Panc1 (cell line): ENCODE results near the gene BCL2. TPM values are rescaled to one million over a fixed set of nuclear protein-coding genes. Genes with fewer than 3 reads are reported as not detected.
"Not testable (repeated sequence)": the region's sequence is repeated elsewhere in the genome, so short reads cannot be mapped to it uniquely, and the experiment has no call there.

Source experiments
- ATAC-seq: fragments of 200-7000 bp; cut with Tn5 transposase; 2 replicates; pipeline ENCODE4 v1.9.1; 2020; ENCODE audit warnings: mild to moderate bottlenecking, moderate library complexity
- BruUV-seq: library from RNA; stranded (reverse); fragments of 400-500 nt; replicated peaks from 2 replicates; lab custom pipeline; 2021; lab: Mats Ljungman, UMichigan
- CTCF ChIA-PET: fragments of 300-600 bp; sonication (Branson Sonifier 250); formaldehyde crosslinking; loops from one replicate; lab custom pipeline; 2022; ENCODE audit warnings: antibody characterized with exemption; lab: Charles Lee
- POLR2A ChIA-PET: fragments of 300-600 bp; sonication (Branson Sonifier 250); formaldehyde crosslinking; loops from one replicate; lab custom pipeline; 2022; ENCODE audit warnings: antibody characterized with exemption; lab: Charles Lee
- DNase-seq: peaks from one replicate; pipeline ENCODE4 v3.0.0-alpha.2; 2010; ENCODE audit warnings: low read depth, low spot score
- H3K27ac ChIP-seq: 2 replicates; pipeline ENCODE4 v1.5.1; 2011; ENCODE audit warnings: mild to moderate bottlenecking, low read length, inconsistent platforms
- H3K27me3 ChIP-seq: fragments of 200-500 bp; sonication (Bioruptor generic); 2 replicates; pipeline ENCODE4 v1.6.0; 2014; ENCODE audit warnings: low read length, inconsistent platforms; ENCODE audit not compliant: control insufficient read depth, insufficient read depth
- H3K36me3 ChIP-seq: fragments of 200-500 bp; sonication (Bioruptor generic); 2 replicates; pipeline ENCODE4 v1.5.1; 2014; ENCODE audit warnings: inconsistent platforms, mild to moderate bottlenecking, low read length, moderate library complexity; ENCODE audit not compliant: control insufficient read depth, insufficient read depth
- H3K4me1 ChIP-seq: 2 replicates; pipeline ENCODE4 v1.5.1; 2011; ENCODE audit warnings: inconsistent platforms, mild to moderate bottlenecking, low read length, moderate library complexity; ENCODE audit not compliant: control insufficient read depth, insufficient read depth
- H3K4me3 ChIP-seq, 2 experiments: 2 replicates each; pipeline ENCODE4 v1.5.1; 2011 to 2012; ENCODE audit warnings: low read depth in 2 of 2, low read length in 2 of 2, mild to moderate bottlenecking in 2 of 2, inconsistent platforms in 1 of 2, moderate library complexity in 1 of 2
- H3K9me3 ChIP-seq: fragments of 200-500 bp; sonication (Bioruptor generic); 2 replicates; pipeline ENCODE4 v1.5.1; 2014; ENCODE audit warnings: low read depth, mild to moderate bottlenecking, inconsistent platforms, low read length, moderate library complexity; ENCODE audit not compliant: control insufficient read depth, insufficient read depth
- CTCF ChIP-seq: fragments of 450-650 bp; IDR thresholded peaks from 2 replicates; pipeline ENCODE4 v1.5.1; 2017; ENCODE audit warnings: mild to moderate bottlenecking
- POLR2AphosphoS5 ChIP-seq: IDR thresholded peaks from 2 replicates; pipeline ENCODE4 v1.6.1; 2012; ENCODE audit warnings: mild to moderate bottlenecking, low read depth, low read length, moderate library complexity
- REST ChIP-seq, 2 experiments: IDR thresholded peaks; 2 replicates each; pipeline ENCODE4 v1.6.1; 2011 to 2012; ENCODE audit warnings: low read depth in 2 of 2, control low read depth in 1 of 2, low read length in 1 of 2, mild to moderate bottlenecking in 1 of 2, moderate library complexity in 1 of 2; ENCODE audit not compliant: insufficient read depth in 1 of 2
- SIN3A ChIP-seq: IDR thresholded peaks from 2 replicates; pipeline ENCODE4 v1.6.1; 2012; ENCODE audit warnings: low read depth, mild to moderate bottlenecking, low read length, moderate library complexity, borderline replicate concordance; ENCODE audit not compliant: insufficient read depth
- TCF7L2 ChIP-seq: IDR thresholded peaks from 2 replicates; pipeline ENCODE4 v1.6.1; 2011; ENCODE audit warnings: mild to moderate bottlenecking, low read depth, low read length, inconsistent platforms
- in situ Hi-C: cut with HindIII; loops from 2 replicates; pipeline ENCODE4 v1.10.0; 2016; ENCODE audit warnings: low sequenced_read_pairs, low pct_unique_long_range_greater_than_20kb
- intact Hi-C: fragments of 100-400 bp; cut with micrococcal nuclease; formaldehyde crosslinking; loops from one replicate; pipeline ENCODE4 v1.10.0; 2022; ENCODE audit not compliant: unreplicated experiment
- total RNA-seq: library from RNA; stranded (reverse); gene quantifications from one replicate; pipeline ENCODE4 v1.2.1, GENCODE V29; 2021; ENCODE audit not compliant: unreplicated experiment

BCL2 gene
- total RNA-seq, 1 experiment from 2014 or later, result 0.72 TPM

GRCh38 chr18:63363420-63363819 lies 43.9 kb upstream of the BCL2 start:
- H3K27ac ChIP-seq, H3K36me3 ChIP-seq, H3K4me1 ChIP-seq, DNase-seq, POLR2A ChIA-PET, CTCF ChIA-PET, H3K9me3 ChIP-seq, intact Hi-C loops, ATAC-seq, H3K27me3 ChIP-seq, in situ Hi-C loops, H3K4me3 ChIP-seq, BruUV-seq: not testable (repeated sequence)

- no peak for DNase-seq
- in situ Hi-C loops, result no loop called here
- H3K9me3 ChIP-seq, result no peaks in the 10 kb centered on the region
- H3K27ac ChIP-seq, result no peak overlapping the region
- H3K4me1 ChIP-seq, result no peaks in the 10 kb centered on the region
- CTCF ChIA-PET, result no interaction called here
- intact Hi-C loops, result no loop called here
- ATAC-seq, result no peak
- no peak overlapping the region for H3K4me3 ChIP-seq
- TF ChIP-seq REST (IDR thresholded peaks at IDR 0.05; ENCODE audit: insufficient read depth in 1 of 2, low read depth in 2 of 2, low read length in 1 of 2) (no peak), TCF7L2 (no peak), POLR2AphosphoS5 (no peak), SIN3A (no peak), CTCF (no peak)
- POLR2A ChIA-PET, result no interaction called here
- no TSS peak for BruUV-seq
- H3K27me3 ChIP-seq, result no peaks in the 10 kb centered on the region
- peaks cover 4% of the 10 kb centered on the region for H3K36me3 ChIP-seq
Observed at GRCh38 chr18:63356272-63356896, 36.8 kb upstream of the BCL2 start.

- ChIA-PET POLR2A (no interaction called here), CTCF (no interaction called here)
- in situ Hi-C loops, result no loop called here
Observed at GRCh38 chr18:63350230-63350629, 30.7 kb upstream of the BCL2 start.

More at GRCh38 chr18:63350230-63350629, 30.7 kb upstream of the BCL2 start:
- Histone ChIP-seq H3K4me3 (no peak overlapping the region), H3K27me3 (no peaks in the 10 kb centered on the region), H3K36me3 (peaks cover 9% of the 10 kb centered on the region), H3K4me1 (no peaks in the 10 kb centered on the region), H3K9me3 (no peaks in the 10 kb centered on the region), H3K27ac (no peak overlapping the region)
- no peak for DNase-seq
- intact Hi-C loops, result no loop called here
- BruUV-seq, result no TSS peak
- ATAC-seq, result no peak
- TF ChIP-seq CTCF (no peak), REST (IDR thresholded peaks at IDR 0.05; ENCODE audit: insufficient read depth in 1 of 2, low read depth in 2 of 2, low read length in 1 of 2) (no peak), POLR2AphosphoS5 (no peak), SIN3A (no peak)
